Effector memory CD8-positive, alpha-beta T cell (primary cell): ENCODE results near the gene PTGDS.

Source experiments
- ATAC-seq: fragments of 150-1000 bp; cut with Tn5 transposase; replicated peaks from 2 replicates; pipeline ENCODE4 v1.10.0; 2021; ENCODE audit warnings: mild to moderate bottlenecking, moderate library complexity
- DNase-seq, 3 experiments: peaks; one replicate each; pipeline ENCODE4 v3.0.0; 2021
- H3K27ac Mint-ChIP-seq, 2 donors: one replicate each; pipeline ENCODE4 v1.8.0; 2022; ENCODE audit warnings: mild to moderate bottlenecking in 2 of 2, mixed read lengths in 2 of 2, moderate library complexity in 2 of 2
- H3K27me3 Mint-ChIP-seq, 2 donors: one replicate each; pipeline ENCODE4 v1.8.0; 2022; ENCODE audit warnings: mixed read lengths in 2 of 2
- H3K36me3 Mint-ChIP-seq: one replicate; pipeline ENCODE4 v1.8.0; 2022; ENCODE audit warnings: mild to moderate bottlenecking, moderate library complexity, mixed read lengths; ENCODE audit not compliant: insufficient read depth
- H3K4me1 Mint-ChIP-seq, 2 donors: one replicate each; pipeline ENCODE4 v1.8.0; 2022; ENCODE audit warnings: low read depth in 2 of 2, mixed read lengths in 2 of 2
- H3K4me3 Mint-ChIP-seq, 2 donors: one replicate each; pipeline ENCODE4 v1.8.0; 2022; ENCODE audit warnings: mild to moderate bottlenecking in 2 of 2, mixed read lengths in 2 of 2, moderate library complexity in 2 of 2
- H3K9me3 Mint-ChIP-seq, 2 donors: one replicate each; pipeline ENCODE4 v1.8.0; 2022; ENCODE audit warnings: mixed read lengths in 2 of 2

Gene PTGDS

DNA sequence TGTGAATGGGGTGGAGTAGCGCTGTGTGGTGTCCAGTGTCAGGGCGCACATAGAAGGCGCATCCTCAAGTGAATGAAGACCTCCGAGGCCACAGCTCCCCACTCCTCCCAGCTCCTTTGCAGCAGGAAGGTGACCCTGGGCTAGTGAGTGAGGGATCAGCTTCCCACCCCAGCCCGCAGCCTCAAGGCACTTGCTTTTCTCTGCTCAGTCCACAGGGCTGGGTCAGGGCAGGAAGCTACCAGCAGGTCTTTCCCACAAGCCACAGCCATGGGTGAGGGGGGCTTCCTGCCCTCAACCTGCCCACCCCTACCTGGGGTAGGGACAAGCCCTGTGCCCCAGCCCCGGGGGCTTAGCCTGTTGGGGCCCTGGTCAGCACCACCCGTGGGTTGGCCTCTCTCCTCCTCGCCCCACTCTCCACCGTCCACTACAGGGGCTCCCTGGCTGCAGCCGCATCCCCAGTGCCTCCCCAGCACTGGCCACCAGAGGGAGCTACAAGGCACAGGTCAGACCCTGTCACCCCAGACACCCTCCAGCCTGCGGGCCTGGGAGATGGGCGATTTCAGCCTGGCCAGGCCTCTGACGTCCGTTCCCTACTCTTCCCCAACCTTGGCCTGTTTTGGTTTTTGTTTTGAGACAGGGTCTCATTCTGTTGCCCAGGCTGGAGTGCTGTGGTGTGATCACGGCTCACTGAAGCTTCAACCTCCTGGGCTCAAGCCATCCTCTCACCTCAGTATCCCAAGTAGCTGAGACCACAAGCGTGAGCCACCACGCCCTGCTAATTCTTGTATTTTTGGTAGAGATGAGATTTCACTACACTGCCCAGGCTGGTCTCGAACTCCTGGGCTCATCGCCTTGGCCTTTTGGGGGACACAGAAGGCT lies 52.0 kb downstream of the PTGDS start:
- Mint-ChIP-seq H3K36me3 (peaks cover 36% of the 10 kb centered on the region), H3K27ac (peak overlapping the region; percentile 31 to 93), H3K4me1 (peaks cover 48 to 49% of the 10 kb centered on the region in 2 donors), H3K9me3 (no peaks in the 10 kb centered on the region), H3K27me3 (no peaks in the 10 kb centered on the region), H3K4me3 (peak overlapping the region; percentile 86 to 94)
- ATAC-seq: peak; percentile 15
- peak; percentile 61 to 68 (median 63) for DNase-seq

DNA sequence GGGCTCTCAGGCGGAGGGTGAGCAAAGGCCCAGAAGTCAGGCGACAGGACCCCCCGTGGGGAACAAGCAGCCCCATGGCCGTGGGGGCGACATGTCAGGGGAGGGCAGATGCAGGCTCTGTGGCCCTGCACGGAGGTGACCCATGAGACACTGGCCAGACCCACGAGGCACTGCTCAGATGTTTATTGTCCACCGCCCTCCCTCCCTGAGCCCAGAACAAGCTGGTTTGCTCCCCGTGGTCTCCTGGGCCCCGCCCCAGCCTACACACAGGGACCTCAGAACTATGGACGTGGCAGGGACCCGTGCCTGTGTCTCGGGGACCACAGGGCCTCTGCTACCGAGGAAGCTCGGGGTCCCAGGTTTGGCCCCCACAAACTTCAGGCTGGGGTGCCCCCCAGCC lies 52.7 kb downstream of the PTGDS start:
- Mint-ChIP-seq H3K9me3 (no peaks in the 10 kb centered on the region), H3K4me3 (peak overlapping the region; percentile 86 to 94), H3K27ac (peak overlapping the region; percentile 41 to 93), H3K36me3 (peaks cover 33% of the 10 kb centered on the region), H3K4me1 (peaks cover 51 to 55% of the 10 kb centered on the region in 2 donors), H3K27me3 (no peaks in the 10 kb centered on the region)
- ATAC-seq (no peak), DNase-seq (no peak)

DNA sequence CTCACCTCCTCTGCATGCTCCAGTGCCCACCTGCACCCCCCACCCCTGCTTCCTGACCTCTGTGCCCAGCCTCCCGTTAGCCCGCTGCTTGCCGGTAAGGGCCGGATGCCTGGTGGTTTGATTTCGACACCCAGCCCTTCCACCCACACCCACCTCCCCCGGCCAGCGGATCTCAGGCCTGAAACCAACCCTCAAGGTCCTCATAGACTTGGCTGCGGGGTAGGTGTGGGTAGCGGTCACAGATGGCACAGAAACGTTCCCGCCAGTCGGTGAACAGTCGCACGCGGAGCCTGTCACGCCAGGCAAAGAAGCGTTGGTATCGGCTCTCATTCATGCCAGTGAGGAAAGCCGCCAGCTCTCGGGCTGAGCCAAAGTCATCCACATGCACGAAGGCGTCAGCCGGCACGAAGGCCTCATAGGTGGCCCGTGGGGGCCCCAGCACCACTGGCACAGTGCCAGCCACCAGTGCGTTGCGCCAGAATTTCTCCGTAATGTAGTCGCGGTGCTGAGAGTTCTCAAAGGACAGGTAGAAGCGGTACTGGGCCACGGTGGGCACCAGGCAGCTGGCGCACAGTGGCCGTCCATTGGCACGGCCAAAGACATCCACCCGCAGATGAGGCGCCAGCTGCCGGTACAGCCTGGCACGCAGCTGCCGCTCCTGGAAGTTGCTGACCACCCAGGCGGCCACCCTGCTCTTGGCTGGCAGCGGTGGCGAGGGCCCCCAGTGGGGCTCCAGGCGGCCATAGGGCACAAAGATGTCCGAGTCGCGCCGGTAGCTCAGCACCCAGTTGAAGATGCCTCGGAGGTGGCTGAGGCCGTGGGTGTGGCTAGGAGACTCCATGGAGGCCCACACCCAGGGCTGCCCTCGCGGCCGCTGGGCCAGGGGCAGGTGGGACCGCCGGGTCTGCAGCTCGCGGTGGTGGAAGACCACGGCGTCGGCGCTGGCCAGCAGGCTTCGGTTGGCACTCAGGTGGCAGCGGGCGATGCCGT lies 53.5 kb downstream of the PTGDS start:
- H3K4me3 Mint-ChIP-seq: peak overlapping the region; percentile 79 to 94

More for the DNA sequence above, 53.5 kb downstream of the PTGDS start:
- H3K27ac Mint-ChIP-seq: peak overlapping the region; percentile 41 to 93
- H3K36me3 Mint-ChIP-seq: peaks cover 35% of the 10 kb centered on the region
- peak; percentile 10 for ATAC-seq
- H3K4me1 Mint-ChIP-seq: peaks cover 53 to 60% of the 10 kb centered on the region in 2 donors
- no peaks in the 10 kb centered on the region for H3K27me3 Mint-ChIP-seq
- H3K9me3 Mint-ChIP-seq: no peaks in the 10 kb centered on the region
- peak; percentile 40 to 45 (median 44) for DNase-seq
